H1 (cell line): ENCODE results near the gene METTL8. TPM values are rescaled to one million over a fixed set of nuclear protein-coding genes. Genes with fewer than 3 reads are reported as not detected.

Experiments
- CBX8 ChIP-seq: fragments of 300-800, 300-1000 bp; sonication (generic); IDR thresholded peaks from 2 replicates; pipeline ENCODE4 v1.7.1; 2016; ENCODE audit warnings: low read depth, low read length, borderline replicate concordance
- CREB1 ChIP-seq: IDR thresholded peaks from 2 replicates; pipeline ENCODE4 v1.6.1; 2012; ENCODE audit warnings: inconsistent platforms
- CTCF ChIP-seq, 3 experiments: IDR thresholded peaks; 1 replicate in 2 of 3; 2 replicates in 1 of 3; pipeline versions ENCODE4 v1.5.1 to v1.6.1; 2011; ENCODE audit warnings: low read length in 3 of 3, mild to moderate bottlenecking in 3 of 3, inconsistent platforms in 2 of 3, low read depth in 1 of 3, moderate library complexity in 1 of 3; ENCODE audit not compliant: insufficient read depth in 1 of 3; ENCODE audit errors: control extremely low read depth in 1 of 3
- TBP ChIP-seq: IDR thresholded peaks from 2 replicates; pipeline ENCODE4 v1.6.1; 2011; ENCODE audit warnings: low read depth, low read length, improper control_type of control experiment
- USF2 ChIP-seq: IDR thresholded peaks from 2 replicates; pipeline ENCODE4 v1.6.1; 2011; ENCODE audit warnings: low read length, improper control_type of control experiment
- polyA plus RNA-seq, 7 experiments: library from polyadenylated mRNA; depleted of rRNA in 3 of 7; stranded (reverse) in 5 of 7; unstranded in 2 of 7; fragments of >200 nt in 5 of 7; fragments of 200-250 nt in 2 of 7; gene quantifications; 1 replicate in 5 of 7; 2 replicates in 1 of 7; 4 replicates in 1 of 7; pipeline versions ENCODE4 v1.2.1 to v1.2.3, GENCODE V29; 2011 to 2013; ENCODE audit warnings: missing spikeins in 2 of 7, mixed read lengths in 2 of 7
- total RNA-seq: library from RNA; stranded (reverse); fragmentation: NEBNext Ultra II Directional; extraction: Animal tissue kit (Norgen Biotek cat#: 25700); gene quantifications from 2 replicates; pipeline ENCODE4 v1.2.1, GENCODE V29; 2021

METTL8 gene
- total and polyA plus RNA-seq, 2 of the 8 experiments (the other 6 are each of a cell fraction or from before 2014, with no cell fraction given): 17.6 to 79.7 TPM

DNA sequence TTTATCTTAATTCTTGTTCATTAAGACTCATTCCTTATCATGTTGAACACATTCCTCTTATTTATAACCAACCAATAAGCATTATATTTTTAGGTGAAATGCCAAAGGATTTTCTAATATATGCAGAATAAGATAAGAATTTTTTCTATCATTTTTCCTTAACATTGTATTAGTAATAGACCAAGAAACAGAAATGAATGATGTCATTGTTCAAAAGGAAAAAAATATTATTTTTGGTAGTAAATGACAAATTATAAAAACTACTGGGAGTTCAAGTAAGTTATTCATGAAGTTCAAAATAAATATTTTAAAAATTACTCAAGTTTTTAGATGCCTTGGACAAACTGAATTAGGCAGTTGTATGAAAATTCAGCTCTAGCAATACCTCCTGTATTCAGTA lies 25.7 kb upstream of the METTL8 start (continued):
- TF ChIP-seq CTCF (IDR thresholded peaks at IDR 0.05; ENCODE audit: control extremely low read depth in 1 of 3, insufficient read depth in 1 of 3, low read depth in 1 of 3, low read length in 3 of 3) (no peak), USF2 (no peak), TBP (no peak), CREB1 (no peak), CBX8 (no peak)
- TF ChIP-seq, all 59 proteins: peak for 0
